CD4-positive, alpha-beta T cell (primary cell): ENCODE data around the gene VEGFC. TPM values are rescaled to one million over a fixed set of nuclear protein-coding genes. Genes with fewer than 3 reads are reported as not detected.

ENCODE experiments used
- ATAC-seq: fragments of 200-7000 bp; cut with Tn5 transposase; one replicate; pipeline ENCODE4 v1.10.0; 2022; ENCODE audit warnings: mild to moderate bottlenecking; ENCODE audit not compliant: poor library complexity
- CTCF ChIA-PET: fragments of 350-600 bp; sonication (Branson Sonifier 250); formaldehyde crosslinking; loops from one replicate; lab custom pipeline; 2021; ENCODE audit warnings: antibody characterized with exemption, inconsistent platforms; lab: Charles Lee
- POLR2A ChIA-PET: fragments of 350-600 bp; sonication (Branson Sonifier 250); formaldehyde crosslinking; loops from one replicate; lab custom pipeline; 2021; ENCODE audit warnings: antibody characterized with exemption, inconsistent platforms; lab: Charles Lee
- DNase-seq, 14 experiments: peaks; one replicate each; pipeline ENCODE4 v3.0.0-alpha.2; 2013 to 2020; ENCODE audit warnings: mixed read lengths in 2 of 14
- H3K27ac ChIP-seq, 2 donors: one replicate each; pipeline versions ENCODE4 v1.5.1 to v1.7.0; 2013; ENCODE audit warnings: low read length in 2 of 2, low read depth in 1 of 2, mild to moderate bottlenecking in 1 of 2
- H3K27me3 ChIP-seq, 2 experiments: 1 replicate in 1 of 2; 2 replicates in 1 of 2; pipeline versions ENCODE4 v1.6.1 to v1.7.0; 2013; ENCODE audit warnings: low read length in 2 of 2, control low read depth in 1 of 2, mild to moderate bottlenecking in 1 of 2, moderate library complexity in 1 of 2; ENCODE audit not compliant: insufficient read depth in 2 of 2, control insufficient read depth in 1 of 2
- H3K36me3 ChIP-seq: one replicate; pipeline ENCODE4 v1.6.1; 2013; ENCODE audit warnings: low read length, control low read depth; ENCODE audit not compliant: insufficient read depth
- H3K4me1 ChIP-seq: one replicate; pipeline ENCODE4 v1.6.1; 2013; ENCODE audit warnings: low read length, control low read depth; ENCODE audit not compliant: insufficient read depth
- H3K4me3 ChIP-seq: one replicate; pipeline ENCODE4 v1.5.1; 2013; ENCODE audit warnings: mild to moderate bottlenecking, low read length, moderate library complexity
- H3K9me3 ChIP-seq, 2 experiments: 1 replicate in 1 of 2; 2 replicates in 1 of 2; pipeline versions ENCODE4 v1.6.1 to v1.7.0; 2013; ENCODE audit warnings: low read length in 2 of 2, mild to moderate bottlenecking in 2 of 2, control low read depth in 1 of 2, moderate library complexity in 1 of 2; ENCODE audit not compliant: control insufficient read depth in 1 of 2, insufficient read depth in 1 of 2
- H3K27ac Mint-ChIP-seq: one replicate; pipeline ENCODE4 v1.8.0; 2020; ENCODE audit warnings: mixed read lengths
- H3K27me3 Mint-ChIP-seq: one replicate; pipeline ENCODE4 v1.8.0; 2021; ENCODE audit warnings: mixed read lengths
- H3K36me3 Mint-ChIP-seq: one replicate; pipeline ENCODE4 v1.8.0; 2021; ENCODE audit warnings: low read depth, mixed read lengths
- H3K4me1 Mint-ChIP-seq: one replicate; pipeline ENCODE4 v1.8.0; 2021; ENCODE audit warnings: low read depth, mixed read lengths
- H3K4me3 Mint-ChIP-seq: one replicate; pipeline ENCODE4 v1.8.0; 2020; ENCODE audit warnings: mild to moderate bottlenecking, mixed read lengths
- H3K9me3 Mint-ChIP-seq: one replicate; pipeline ENCODE4 v1.8.0; 2020; ENCODE audit warnings: mixed read lengths
- CTCF ChIP-seq: fragments of 200-600 bp; IDR thresholded peaks from one replicate; pipeline ENCODE4 v1.8.0; 2022; ENCODE audit warnings: antibody characterized with exemption, mild to moderate bottlenecking
- intact Hi-C, 2 experiments: fragments of 100-400 bp; cut with DNase I in 1 of 2; cut with micrococcal nuclease in 1 of 2; formaldehyde crosslinking; loops; one replicate each; pipeline versions ENCODE4 v1.15.1 to v1.9.0; 2023 to 2025; cut with DNase I, micrococcal nuclease
- total RNA-seq, 174 experiments: library from RNA in 2 of 174; stranded (reverse) in 2 of 174; gene quantifications; one replicate each; pipeline ENCODE4 v1.2.3 and lab custom pipeline; 2021 to 2026

VEGFC gene
- total RNA-seq, 2 experiments from 2014 or later = not detected

- no peaks in the 10 kb centered on the region for H3K27me3 Mint-ChIP-seq
- H3K4me1 ChIP-seq = no peaks in the 10 kb centered on the region
- no peaks in the 10 kb centered on the region for H3K36me3 Mint-ChIP-seq
- no peak overlapping the region for H3K4me3 Mint-ChIP-seq
- no peak overlapping the region for H3K27ac Mint-ChIP-seq
- DNase-seq (no peak), ATAC-seq (no peak)
- TF ChIP-seq CTCF = no peak
- H3K4me1 Mint-ChIP-seq = no peaks in the 10 kb centered on the region
- H3K36me3 ChIP-seq = no peaks in the 10 kb centered on the region
- POLR2A ChIA-PET = no interaction called here
- intact Hi-C loops = no loop called here
- H3K27me3 ChIP-seq = no peaks in the 10 kb centered on the region
- H3K9me3 Mint-ChIP-seq = no peaks in the 10 kb centered on the region
- no peaks in the 10 kb centered on the region for H3K9me3 ChIP-seq
- CTCF ChIA-PET = no interaction called here
- no peak overlapping the region for H3K27ac ChIP-seq
- H3K4me3 ChIP-seq = no peak overlapping the region
Observed at GRCh38 chr4:176769514-176769913, 23.2 kb downstream of the VEGFC start.

- Mint-ChIP-seq H3K27me3 (no peaks in the 10 kb centered on the region), H3K4me3 (no peak overlapping the region), H3K27ac (no peak overlapping the region), H3K36me3 (no peaks in the 10 kb centered on the region), H3K9me3 (no peaks in the 10 kb centered on the region), H3K4me1 (no peaks in the 10 kb centered on the region)
- Histone ChIP-seq H3K4me1 (no peaks in the 10 kb centered on the region), H3K4me3 (no peak overlapping the region), H3K36me3 (no peaks in the 10 kb centered on the region), H3K27me3 (no peaks in the 10 kb centered on the region), H3K27ac (no peak overlapping the region), H3K9me3 (no peaks in the 10 kb centered on the region)
- TF ChIP-seq CTCF = no peak
- ATAC-seq (no peak), DNase-seq (no peak)
- intact Hi-C loops = no loop called here
- ChIA-PET POLR2A (no interaction called here), CTCF (no interaction called here)
Observed at GRCh38 chr4:176767183-176767582, 25.5 kb downstream of the VEGFC start.

- Histone ChIP-seq H3K4me1 (no peaks in the 10 kb centered on the region), H3K27ac (no peak overlapping the region), H3K27me3 (no peaks in the 10 kb centered on the region), H3K9me3 (no peaks in the 10 kb centered on the region), H3K4me3 (no peak overlapping the region), H3K36me3 (no peaks in the 10 kb centered on the region)
- Mint-ChIP-seq H3K27ac (no peak overlapping the region), H3K9me3 (no peaks in the 10 kb centered on the region), H3K27me3 (no peaks in the 10 kb centered on the region), H3K4me3 (no peak overlapping the region), H3K36me3 (no peaks in the 10 kb centered on the region), H3K4me1 (no peaks in the 10 kb centered on the region)
- ChIA-PET CTCF (no interaction called here), POLR2A (no interaction called here)
- ATAC-seq (no peak), DNase-seq (no peak)
- intact Hi-C loops = no loop called here
- TF ChIP-seq CTCF = no peak
Observed at GRCh38 chr4:176762661-176763308, 29.9 kb downstream of the VEGFC start.
